HG03457 (cell line): Measurements from ENCODE around the gene CENPN.

Source experiments
- ATAC-seq: cut with Tn5 transposase; IDR thresholded peaks from one replicate; pipeline ENCODE4 v1.9.1; 2021; ENCODE audit warnings: moderate number of reproducible peaks; ENCODE audit not compliant: unreplicated experiment

Gene CENPN

DNA sequence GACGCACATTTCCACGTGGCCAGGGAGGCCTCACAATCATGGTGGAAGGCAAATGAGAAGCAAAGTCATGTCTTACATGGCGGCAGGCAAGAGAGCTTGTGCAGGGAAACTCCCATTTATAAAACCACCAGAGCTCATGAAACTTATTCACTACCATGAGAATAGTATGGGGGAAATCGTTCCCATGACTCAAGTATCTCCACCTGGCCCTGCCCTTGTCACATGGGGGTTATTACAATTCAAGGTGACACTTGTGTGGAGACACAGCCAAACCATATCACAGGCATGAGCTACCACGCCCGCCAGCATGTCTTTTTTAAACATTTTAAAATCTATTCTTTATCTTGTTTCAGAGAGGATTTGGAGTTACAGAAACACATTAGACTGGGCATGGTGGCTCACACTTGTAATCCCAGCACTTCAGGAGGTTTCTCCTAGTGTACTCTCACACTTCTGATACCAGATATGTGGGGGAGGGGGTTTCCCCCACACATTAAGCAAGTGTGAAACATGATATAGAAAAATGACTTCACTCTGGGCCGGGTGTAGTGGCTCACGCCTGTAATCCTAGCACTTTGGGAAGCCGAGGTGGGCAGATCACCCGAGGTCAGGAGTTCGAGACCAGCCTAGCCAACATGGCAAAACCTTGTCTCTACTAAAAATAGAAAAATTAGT lies 23.1 kb downstream of the CENPN start:
- ATAC-seq = no peak

GRCh38 chr16:81035398-81035974 lies 28.5 kb downstream of the CENPN start, which contains the start of gene ATMIN:
Gene ATMIN (plus strand): TSS chr16:81035842. CDS start chr16:81035871, 29 bp downstream.
- peak; percentile 90 for ATAC-seq

DNA sequence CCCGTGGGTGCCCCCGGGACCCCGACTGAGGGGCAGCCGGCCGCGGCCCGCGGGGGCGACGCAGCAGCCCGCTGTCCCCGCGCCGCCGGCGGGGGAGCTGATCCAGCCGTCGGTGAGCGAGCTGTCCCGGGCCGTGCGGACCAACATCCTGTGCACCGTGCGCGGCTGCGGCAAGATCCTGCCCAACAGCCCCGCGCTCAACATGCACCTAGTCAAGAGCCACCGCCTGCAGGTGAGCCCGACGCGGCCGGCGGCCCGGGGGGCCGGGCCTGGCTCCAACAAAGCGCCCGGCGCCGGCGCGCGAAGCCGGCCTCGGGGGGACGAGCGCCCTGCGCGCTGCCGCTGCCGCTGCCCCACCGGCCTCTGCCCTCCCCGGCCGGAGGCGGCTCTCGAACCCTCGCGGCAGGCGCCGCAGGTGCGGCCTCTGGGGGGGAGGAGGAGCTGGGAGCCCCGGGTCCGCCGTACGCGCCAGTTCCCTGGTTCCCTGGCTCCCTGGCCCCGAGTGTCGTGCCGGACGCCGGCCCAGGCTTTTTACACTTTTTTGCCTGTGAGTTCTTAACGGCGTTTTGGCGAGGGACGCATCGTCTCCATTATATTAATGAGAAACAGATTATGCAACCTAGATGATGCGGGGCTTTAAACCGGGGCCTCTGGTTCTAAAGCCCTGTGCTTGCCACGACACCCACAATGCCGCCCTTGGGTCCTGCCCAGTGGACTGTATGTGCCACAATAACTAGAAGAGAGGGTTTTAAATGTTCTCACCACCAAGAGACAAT lies 29.1 kb downstream of the CENPN start:
- peak; percentile 46 for ATAC-seq

- ATAC-seq = no peak
Observed at GRCh38 chr16:81036751-81037350, 29.8 kb downstream of the CENPN start.

DNA sequence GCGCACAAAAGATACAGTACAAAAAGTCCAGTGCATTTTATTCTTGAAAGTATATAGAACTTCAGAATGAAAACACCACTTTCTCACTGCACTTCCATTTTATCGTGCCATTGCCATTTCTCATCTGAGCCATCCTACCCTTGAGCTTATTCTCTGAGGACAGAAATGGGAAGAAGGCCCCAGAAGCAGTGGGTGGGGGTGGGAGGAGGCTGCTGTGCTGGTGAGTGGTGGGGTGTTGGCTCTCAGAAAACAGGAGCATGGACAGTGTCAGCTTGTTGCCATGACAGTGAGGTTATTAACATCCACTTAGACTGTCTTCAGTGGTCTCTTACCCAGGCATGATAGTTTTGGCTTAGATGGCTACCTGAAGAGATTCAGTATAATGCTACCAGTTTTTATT lies 33.1 kb downstream of the CENPN start:
- no peak for ATAC-seq

DNA sequence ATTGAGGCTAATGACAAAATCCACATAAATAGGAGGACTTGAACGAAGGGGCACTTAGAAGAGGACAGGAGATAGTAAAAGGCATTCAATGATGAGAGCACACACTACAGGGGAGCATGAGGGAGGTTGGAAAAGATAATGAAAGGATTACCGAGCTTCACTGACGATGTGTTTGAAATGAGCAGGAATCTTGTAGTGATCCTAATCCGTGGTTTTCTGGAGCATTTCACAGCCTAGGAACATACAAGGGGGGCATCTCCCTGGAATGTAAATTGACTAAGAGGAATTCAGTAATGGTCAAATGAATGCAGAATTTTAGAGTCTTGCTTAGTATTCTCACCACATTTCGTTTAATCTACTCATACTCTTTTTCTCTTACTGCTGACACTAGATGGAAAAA lies 33.8 kb downstream of the CENPN start:
- ATAC-seq = no peak

- no peak for ATAC-seq
Observed at GRCh38 chr16:81041696-81042095, 34.7 kb downstream of the CENPN start.

DNA sequence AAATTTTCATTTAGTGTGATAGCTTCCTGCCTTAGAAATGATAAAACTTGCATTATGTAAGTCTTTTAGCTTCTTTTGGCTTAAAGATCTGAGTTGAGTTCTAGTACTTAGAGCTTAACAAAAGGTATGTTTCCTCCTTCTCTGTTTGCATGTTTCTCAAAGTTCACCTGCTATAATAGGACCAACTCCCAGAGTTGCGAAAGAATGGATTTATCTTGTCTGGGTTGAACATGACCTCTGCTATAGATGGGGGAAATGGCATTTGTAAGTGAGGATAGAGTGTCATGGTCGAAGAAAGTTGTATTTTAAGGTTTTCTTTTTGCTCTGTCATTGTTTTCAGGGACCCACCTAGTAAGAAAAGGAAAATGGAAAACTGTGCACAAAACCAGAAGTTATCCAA lies 35.8 kb downstream of the CENPN start:
- ATAC-seq = no peak

DNA sequence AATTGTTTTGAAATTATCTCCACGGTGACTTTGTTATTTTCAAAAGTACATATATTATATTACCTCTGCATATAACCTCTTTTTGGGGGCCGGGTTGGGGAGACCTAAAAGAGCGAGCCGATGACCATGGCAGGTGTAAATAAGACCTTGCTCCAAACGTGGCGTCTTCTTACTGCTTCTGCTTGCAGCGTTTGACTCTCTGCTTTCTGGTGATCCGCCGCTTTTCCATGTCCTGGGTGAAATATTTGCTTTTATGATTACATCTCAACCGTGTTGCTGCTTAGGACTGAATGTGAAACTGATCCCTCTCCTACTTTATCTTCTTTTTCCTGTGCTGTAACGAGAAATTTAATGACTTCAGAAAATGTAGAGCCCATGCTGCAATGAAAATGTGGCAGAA lies 46.7 kb downstream of the CENPN start:
- ATAC-seq = no peak

DNA sequence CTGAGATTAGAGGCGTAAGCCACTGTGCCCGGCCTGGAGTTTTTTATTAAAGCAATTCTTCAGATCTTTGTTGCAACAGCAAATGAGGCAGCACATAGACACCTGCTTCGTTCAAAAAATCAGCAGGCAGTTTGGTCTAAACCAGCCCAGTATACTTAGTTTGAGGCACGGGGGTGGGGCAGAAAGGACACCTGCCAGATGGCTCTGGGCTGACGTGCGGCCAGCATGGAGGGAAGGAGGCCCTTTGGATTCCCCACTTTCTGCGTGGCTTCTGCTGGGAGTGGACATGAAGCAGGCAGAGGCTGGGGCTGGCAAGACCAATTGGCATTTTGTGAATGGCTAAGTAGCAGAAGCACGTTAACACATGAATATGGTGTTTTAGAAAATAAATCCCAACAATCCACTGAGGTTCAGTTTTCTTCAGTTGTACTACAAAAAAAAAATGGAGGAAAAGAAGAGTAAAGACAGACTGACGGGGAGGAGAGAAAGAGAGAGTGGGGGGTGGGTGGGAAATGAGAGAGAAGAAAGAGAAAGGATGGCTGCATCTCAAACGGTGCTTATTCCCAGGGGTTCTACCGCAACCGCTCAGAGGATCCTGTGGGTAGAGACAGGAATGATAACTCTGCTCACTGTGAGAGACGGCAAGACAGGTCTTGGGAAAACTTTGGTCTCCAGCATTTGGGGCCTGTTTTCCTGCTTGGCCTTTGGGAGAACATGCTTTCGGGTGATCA lies 53.7 kb downstream of the CENPN start:
- ATAC-seq = no peak

DNA sequence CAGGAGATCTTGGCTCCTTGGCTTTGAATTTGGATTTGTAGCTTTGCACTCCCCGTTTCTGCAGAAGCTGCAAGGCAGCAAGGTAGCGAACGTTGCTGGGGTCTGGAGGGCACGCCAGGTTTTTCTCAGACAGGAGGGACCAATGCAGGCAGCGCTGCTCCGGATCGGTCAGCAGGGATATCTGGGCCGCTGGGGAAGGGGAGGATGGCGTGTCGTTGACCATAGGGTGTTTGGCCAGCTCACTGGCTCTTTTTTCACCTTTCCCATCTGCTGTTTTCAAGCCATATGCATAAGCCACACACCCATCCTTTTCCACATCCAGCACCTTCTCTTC lies 54.3 kb downstream of the CENPN start:
- ATAC-seq = no peak

DNA sequence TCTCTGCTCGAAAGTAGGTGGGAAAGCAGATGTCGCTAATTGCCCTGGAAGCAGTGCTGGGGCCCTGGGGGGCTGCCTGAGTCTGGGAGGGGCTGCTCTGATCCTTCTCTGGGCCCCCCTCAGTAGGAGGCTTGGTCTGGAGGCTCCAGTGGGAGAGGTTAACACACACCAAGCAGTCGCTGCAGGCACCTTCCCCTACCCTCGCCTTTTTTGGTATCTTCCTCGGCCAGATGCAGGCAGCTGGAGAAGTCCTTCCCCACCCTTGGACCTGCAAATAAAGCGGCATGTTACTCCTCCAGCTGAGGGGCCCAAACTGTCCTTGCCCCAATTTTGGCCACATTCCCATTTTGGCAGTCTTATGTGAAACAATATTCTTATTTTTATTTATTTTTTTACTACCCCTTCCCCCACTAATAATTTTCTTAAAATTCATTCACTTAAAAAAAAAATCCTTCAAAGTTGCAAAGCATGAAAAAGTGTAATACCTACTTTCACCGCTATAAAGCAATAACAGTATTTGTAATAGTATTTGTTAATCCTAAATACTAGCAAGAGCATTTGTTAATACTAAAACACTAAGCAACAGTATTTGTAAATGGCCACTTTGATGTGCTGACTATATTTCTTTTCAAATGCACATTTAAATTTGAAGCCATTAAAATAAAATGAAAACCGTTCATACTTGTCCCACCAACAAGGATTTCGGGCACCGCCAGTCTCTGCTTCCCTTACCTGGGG lies 55.0 kb downstream of the CENPN start:
- ATAC-seq = no peak

- ATAC-seq = no peak
Observed at GRCh38 chr16:81066681-81067080, 59.7 kb downstream of the CENPN start.

GRCh38 chr16:81067166-81067565 lies 60.2 kb downstream of the CENPN start:
- ATAC-seq = no peak

DNA sequence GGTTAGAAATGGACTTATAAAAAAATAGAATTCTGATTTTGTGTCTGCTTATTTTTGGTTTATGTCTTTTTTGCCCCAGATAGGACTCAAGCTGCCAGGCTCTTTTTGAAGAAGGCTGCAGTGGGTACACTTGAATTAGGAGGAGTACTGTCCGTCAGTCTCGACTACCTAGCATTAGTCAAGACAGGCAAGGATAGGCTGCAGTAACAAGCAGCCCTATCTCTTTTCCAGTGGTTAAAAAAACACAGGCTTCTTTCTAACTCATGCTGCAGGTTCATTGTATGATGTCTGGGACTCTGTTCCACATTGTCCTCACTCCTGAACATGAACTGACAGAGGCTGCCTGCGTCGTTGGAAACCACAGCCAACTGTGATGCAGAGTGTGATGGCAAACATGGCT lies 62.0 kb downstream of the CENPN start:
- ATAC-seq = no peak

DNA sequence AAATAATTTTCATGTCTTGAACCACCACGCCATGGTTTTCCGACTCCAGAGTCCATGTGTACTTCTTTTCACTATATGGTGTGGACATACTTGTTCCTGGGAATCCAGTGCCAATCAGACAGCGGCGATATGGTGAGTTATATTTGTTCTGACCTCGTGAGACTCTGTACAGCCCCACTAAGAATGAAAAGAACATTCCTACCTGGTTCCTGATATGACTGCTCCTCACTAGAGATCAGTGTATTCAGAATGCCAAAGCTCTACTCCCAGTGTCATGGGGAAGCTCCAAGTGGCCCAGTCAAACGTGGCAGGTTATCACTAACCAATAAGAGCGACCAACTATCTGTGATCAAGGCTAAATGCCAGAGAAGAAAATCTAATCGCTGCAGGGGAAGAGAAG lies 64.0 kb downstream of the CENPN start:
- no peak for ATAC-seq

DNA sequence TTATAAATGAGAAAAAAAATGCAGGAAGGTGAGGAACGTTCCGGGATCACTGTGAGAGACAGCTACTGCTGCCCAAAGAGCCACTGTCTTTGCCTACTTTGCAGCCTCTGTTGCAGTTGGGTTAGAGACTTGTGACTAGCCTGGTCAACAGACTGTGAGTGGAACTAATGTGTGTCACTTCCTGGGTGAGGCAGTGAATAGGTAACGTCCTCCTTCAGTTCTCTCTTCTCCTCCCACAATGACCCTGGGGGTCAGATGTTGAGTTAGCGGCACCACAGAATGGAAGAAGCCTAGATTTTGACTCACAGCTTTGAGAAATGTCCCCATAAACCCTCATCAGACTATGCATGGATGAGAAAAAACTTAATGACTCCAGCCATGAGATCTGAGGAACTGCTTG lies 64.8 kb downstream of the CENPN start:
- no peak for ATAC-seq

GRCh38 chr16:81073560-81074330 lies 66.7 kb downstream of the CENPN start:
- no peak for ATAC-seq

DNA sequence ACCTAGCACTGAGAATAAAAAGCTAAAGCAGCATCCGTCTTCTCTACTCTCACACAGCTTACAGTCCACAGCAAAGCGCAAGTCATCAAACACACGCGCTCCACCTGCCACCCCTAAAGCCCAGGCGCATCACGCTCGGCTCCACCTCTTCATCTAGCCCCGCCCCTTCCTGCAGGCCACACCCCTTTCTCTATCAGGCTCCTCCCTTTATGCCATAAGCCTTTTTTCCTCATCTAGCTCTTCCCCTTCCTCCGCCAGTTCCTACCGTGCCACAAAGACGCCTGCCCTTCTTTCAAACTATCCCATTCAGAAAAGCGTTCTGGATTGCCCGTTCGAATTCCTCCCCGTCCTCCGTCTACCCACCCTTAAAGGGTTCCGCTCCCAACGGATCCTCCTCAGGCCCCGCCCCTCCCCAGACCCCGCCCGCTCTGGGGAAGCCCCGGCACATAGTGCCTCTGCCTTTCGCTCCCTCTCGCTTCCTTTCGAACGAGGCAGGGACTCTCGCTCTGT lies 69.6 kb downstream of the CENPN start:
- ATAC-seq = peak; percentile 72
